CD8-positive, alpha-beta memory T cell (primary cell): ENCODE measurements around the gene MEMO1. TPM values are rescaled to one million over a fixed set of nuclear protein-coding genes. Genes with fewer than 3 reads are reported as not detected.
A peak's percentile ranks its signal among the peaks of the same experiment; 100 is the strongest.

Source experiments
- CTCF ChIA-PET: fragments of 350-600 bp; sonication (Branson Sonifier 250); formaldehyde crosslinking; loops from one replicate; lab custom pipeline; 2021; ENCODE audit warnings: antibody characterized with exemption; lab: Charles Lee
- POLR2A ChIA-PET: fragments of 350-600 bp; sonication (Branson Sonifier 250); formaldehyde crosslinking; loops from one replicate; lab custom pipeline; 2021; ENCODE audit warnings: antibody characterized with exemption; lab: Charles Lee
- DNase-seq, 5 donors: peaks; one replicate each; pipeline versions ENCODE4 v3.0.0 to v3.0.0-alpha.2; 2020 to 2022; ENCODE audit warnings: mixed read lengths in 1 of 5
- H3K27ac ChIP-seq: one replicate; pipeline ENCODE4 v1.7.0; 2013; ENCODE audit warnings: low read depth, mild to moderate bottlenecking, low read length, moderate library complexity
- H3K27me3 ChIP-seq: 2 replicates; pipeline ENCODE4 v1.7.0; 2013; ENCODE audit warnings: low read length, mild to moderate bottlenecking; ENCODE audit not compliant: insufficient read depth, poor library complexity, severe bottlenecking
- H3K36me3 ChIP-seq: 2 replicates; pipeline ENCODE4 v1.7.0; 2013; ENCODE audit warnings: mild to moderate bottlenecking, low read length, moderate library complexity; ENCODE audit not compliant: insufficient read depth
- H3K4me1 ChIP-seq: 2 replicates; pipeline ENCODE4 v1.7.0; 2013; ENCODE audit warnings: mild to moderate bottlenecking, low read length, moderate library complexity; ENCODE audit not compliant: insufficient read depth
- H3K4me3 ChIP-seq: 2 replicates; pipeline ENCODE4 v1.7.0; 2013; ENCODE audit warnings: mild to moderate bottlenecking, low read length
- H3K9me3 ChIP-seq: 2 replicates; pipeline ENCODE4 v1.7.0; 2013; ENCODE audit warnings: mild to moderate bottlenecking, low read length
- H3K27ac Mint-ChIP-seq, 8 donors: one replicate each; pipeline ENCODE4 v1.8.0; 2020 to 2021; ENCODE audit warnings: mixed read lengths in 8 of 8, mild to moderate bottlenecking in 6 of 8, inconsistent platforms in 3 of 8, moderate library complexity in 3 of 8
- H3K27me3 Mint-ChIP-seq, 2 donors: one replicate each; pipeline ENCODE4 v1.8.0; 2020 to 2021; ENCODE audit warnings: mixed read lengths in 2 of 2, mild to moderate bottlenecking in 1 of 2, moderate library complexity in 1 of 2
- H3K36me3 Mint-ChIP-seq, 3 donors: one replicate each; pipeline ENCODE4 v1.8.0; 2020 to 2021; ENCODE audit warnings: mixed read lengths in 3 of 3, inconsistent platforms in 1 of 3, mild to moderate bottlenecking in 1 of 3
- H3K4me1 Mint-ChIP-seq, 3 donors: one replicate each; pipeline ENCODE4 v1.8.0; 2020 to 2021; ENCODE audit warnings: mixed read lengths in 3 of 3, inconsistent platforms in 1 of 3, mild to moderate bottlenecking in 1 of 3
- H3K4me3 Mint-ChIP-seq, 7 donors: one replicate each; pipeline ENCODE4 v1.8.0; 2020 to 2021; ENCODE audit warnings: mixed read lengths in 7 of 7, mild to moderate bottlenecking in 6 of 7, moderate library complexity in 4 of 7, inconsistent platforms in 2 of 7
- H3K9me3 Mint-ChIP-seq, 5 donors: one replicate each; pipeline ENCODE4 v1.8.0; 2020 to 2022; ENCODE audit warnings: mixed read lengths in 5 of 5, mild to moderate bottlenecking in 3 of 5, moderate library complexity in 2 of 5, inconsistent platforms in 1 of 5
- polyA plus RNA-seq: library from polyadenylated mRNA; unstranded; fragments of 300-500 nt; fragmentation: Illumina TruSeq; gene quantifications from one replicate; pipeline ENCODE4 v1.2.3, GENCODE V29; 2021
- total RNA-seq, 2 experiments: library from RNA; stranded (reverse); gene quantifications; one replicate each; pipeline ENCODE4 v1.2.3, GENCODE V29; 2021

The MEMO1 gene
- total and polyA plus RNA-seq, 3 experiments from 2014 or later, result 27.7 to 78.6 (median 73.8) TPM

DNA sequence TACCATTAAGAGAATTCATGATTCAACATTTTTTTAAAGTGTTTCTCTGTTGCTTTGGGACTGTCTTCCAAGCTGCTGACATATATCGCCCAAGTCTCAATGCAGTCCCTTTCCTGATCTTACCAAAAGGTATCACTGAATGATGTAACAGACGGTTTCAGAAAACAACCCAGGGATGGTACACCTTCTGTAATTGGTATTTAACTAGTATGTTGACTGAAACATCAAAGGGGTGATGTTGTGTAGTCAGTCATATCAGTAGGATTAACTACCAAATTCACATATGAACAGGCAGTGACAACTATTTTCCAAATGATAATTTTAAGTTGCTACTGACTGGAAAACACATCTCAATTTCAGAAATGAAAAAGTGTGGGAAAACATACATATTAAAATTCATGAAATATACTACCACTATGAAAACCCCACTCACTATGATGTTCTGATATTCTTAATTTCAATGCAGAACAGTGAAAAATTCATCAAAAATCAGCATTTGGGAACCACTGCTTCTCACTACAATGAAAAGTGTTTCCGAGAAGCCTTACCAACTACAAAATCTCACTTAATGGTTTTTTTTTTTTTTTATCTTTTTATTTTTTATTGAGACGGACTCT lies 59.8 kb downstream of the MEMO1 start:
- Mint-ChIP-seq H3K9me3 (no peaks in the 10 kb centered on the region), H3K4me3 (no peak overlapping the region), H3K27ac (no peak overlapping the region), H3K27me3 (no peaks in the 10 kb centered on the region), H3K4me1 (peaks cover 34 to 48% (median 42%) of the 10 kb centered on the region in 3 donors), H3K36me3 (peaks cover 0 to 16% (median 0%) of the 10 kb centered on the region in 3 donors)
- Histone ChIP-seq H3K4me3 (no peak overlapping the region), H3K27ac (no peak overlapping the region), H3K36me3 (no peaks in the 10 kb centered on the region), H3K4me1 (no peaks in the 10 kb centered on the region), H3K27me3 (no peaks in the 10 kb centered on the region), H3K9me3 (no peaks in the 10 kb centered on the region)
- no peak for DNase-seq
- ChIA-PET CTCF (no interaction called here), POLR2A (no interaction called here)

DNA sequence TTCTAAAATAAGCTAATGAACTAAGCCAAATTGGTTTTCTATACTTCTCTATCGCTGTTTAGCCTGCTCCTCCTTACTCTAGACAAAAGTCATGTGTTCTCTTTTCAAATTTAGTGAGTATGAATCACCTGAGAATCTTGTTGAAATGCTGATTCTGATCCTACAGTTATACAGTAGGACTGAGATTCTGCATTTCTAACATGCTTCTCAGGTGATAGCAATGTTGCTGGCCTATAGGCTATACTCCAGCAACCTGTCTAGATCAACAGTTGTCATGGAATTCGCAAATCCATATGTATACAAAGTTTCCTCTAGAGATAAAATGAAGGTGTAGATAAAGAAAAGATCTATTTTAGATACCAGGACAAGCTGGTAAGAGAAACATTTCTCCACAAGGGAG lies 62.9 kb downstream of the MEMO1 start:
- H3K4me1 ChIP-seq, result peaks cover 4% of the 10 kb centered on the region
- Mint-ChIP-seq H3K36me3 (peaks cover 0 to 12% (median 0%) of the 10 kb centered on the region in 3 donors), H3K27ac (no peak overlapping the region), H3K4me3 (no peak overlapping the region), H3K4me1 (peaks cover 54 to 69% (median 69%) of the 10 kb centered on the region in 3 donors), H3K9me3 (no peaks in the 10 kb centered on the region), H3K27me3 (no peaks in the 10 kb centered on the region)
- DNase-seq, result no peak
- H3K27ac ChIP-seq, result no peak overlapping the region
- no peak overlapping the region for H3K4me3 ChIP-seq
- POLR2A ChIA-PET, result no interaction called here
- H3K36me3 ChIP-seq, result no peaks in the 10 kb centered on the region
- no peaks in the 10 kb centered on the region for H3K9me3 ChIP-seq
- CTCF ChIA-PET, result no interaction called here
- no peaks in the 10 kb centered on the region for H3K27me3 ChIP-seq

DNA sequence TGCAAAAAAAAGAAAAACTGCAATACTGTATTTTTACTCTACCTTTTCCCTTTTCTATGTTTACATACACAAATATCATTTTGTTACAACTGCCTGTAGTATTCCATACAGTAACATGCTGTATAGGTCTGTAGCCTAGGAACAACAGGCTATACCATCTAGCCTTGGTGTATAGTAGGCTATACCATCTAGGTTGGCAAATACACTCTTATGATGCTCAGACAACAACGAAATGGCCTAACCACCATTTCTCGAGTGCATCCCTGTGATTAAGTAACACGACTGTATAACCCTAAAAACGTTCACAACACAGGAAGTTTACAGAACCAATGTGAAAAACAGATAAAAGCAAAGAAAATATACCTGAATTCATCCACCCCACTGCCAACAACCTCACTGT lies 64.0 kb downstream of the MEMO1 start:
- Histone ChIP-seq H3K4me1 (peaks cover 4% of the 10 kb centered on the region), H3K9me3 (no peaks in the 10 kb centered on the region), H3K36me3 (peaks cover 3% of the 10 kb centered on the region), H3K27me3 (no peaks in the 10 kb centered on the region), H3K27ac (no peak overlapping the region), H3K4me3 (no peak overlapping the region)
- Mint-ChIP-seq H3K27me3 (no peaks in the 10 kb centered on the region), H3K9me3 (no peaks in the 10 kb centered on the region), H3K4me1 (peaks cover 54 to 68% (median 63%) of the 10 kb centered on the region in 3 donors), H3K36me3 (peaks cover 0 to 19% (median 0%) of the 10 kb centered on the region in 3 donors), H3K27ac (no peak overlapping the region), H3K4me3 (no peak overlapping the region)
- DNase-seq, result no peak
- POLR2A ChIA-PET, result no interaction called here
- CTCF ChIA-PET, result no interaction called here

DNA sequence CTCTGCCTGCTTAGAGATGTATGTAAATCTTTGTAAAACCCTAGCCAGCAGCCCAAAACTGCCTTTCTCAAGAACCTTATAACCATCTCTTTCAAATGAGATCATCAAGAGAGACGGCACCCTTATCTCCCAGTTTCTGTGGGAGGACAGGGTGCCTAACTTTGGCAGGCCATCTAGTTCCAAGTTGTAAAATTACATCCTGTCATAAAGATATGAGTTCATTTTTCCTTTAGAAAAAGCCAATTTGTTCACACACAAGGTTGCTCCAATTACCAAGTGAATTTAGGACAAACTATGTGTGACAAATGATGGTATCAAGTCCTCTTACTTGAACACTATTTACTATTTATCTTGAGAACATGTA lies 65.3 kb downstream of the MEMO1 start:
- no peaks in the 10 kb centered on the region for H3K9me3 Mint-ChIP-seq
- peaks cover 0 to 19% (median 0%) of the 10 kb centered on the region in 3 donors for H3K36me3 Mint-ChIP-seq
- no peak for DNase-seq
- ChIA-PET CTCF (no interaction called here), POLR2A (no interaction called here)
- H3K4me3 Mint-ChIP-seq, result no peak overlapping the region
- Histone ChIP-seq H3K27me3 (no peaks in the 10 kb centered on the region), H3K9me3 (no peaks in the 10 kb centered on the region), H3K27ac (no peak overlapping the region), H3K4me3 (no peak overlapping the region), H3K4me1 (peaks cover 4% of the 10 kb centered on the region), H3K36me3 (peaks cover 3% of the 10 kb centered on the region)
- peak overlapping the region in 1 of 8 donors; percentile 85 for H3K27ac Mint-ChIP-seq
- H3K27me3 Mint-ChIP-seq, result no peaks in the 10 kb centered on the region
- H3K4me1 Mint-ChIP-seq, result peaks cover 49 to 61% (median 55%) of the 10 kb centered on the region in 3 donors

DNA sequence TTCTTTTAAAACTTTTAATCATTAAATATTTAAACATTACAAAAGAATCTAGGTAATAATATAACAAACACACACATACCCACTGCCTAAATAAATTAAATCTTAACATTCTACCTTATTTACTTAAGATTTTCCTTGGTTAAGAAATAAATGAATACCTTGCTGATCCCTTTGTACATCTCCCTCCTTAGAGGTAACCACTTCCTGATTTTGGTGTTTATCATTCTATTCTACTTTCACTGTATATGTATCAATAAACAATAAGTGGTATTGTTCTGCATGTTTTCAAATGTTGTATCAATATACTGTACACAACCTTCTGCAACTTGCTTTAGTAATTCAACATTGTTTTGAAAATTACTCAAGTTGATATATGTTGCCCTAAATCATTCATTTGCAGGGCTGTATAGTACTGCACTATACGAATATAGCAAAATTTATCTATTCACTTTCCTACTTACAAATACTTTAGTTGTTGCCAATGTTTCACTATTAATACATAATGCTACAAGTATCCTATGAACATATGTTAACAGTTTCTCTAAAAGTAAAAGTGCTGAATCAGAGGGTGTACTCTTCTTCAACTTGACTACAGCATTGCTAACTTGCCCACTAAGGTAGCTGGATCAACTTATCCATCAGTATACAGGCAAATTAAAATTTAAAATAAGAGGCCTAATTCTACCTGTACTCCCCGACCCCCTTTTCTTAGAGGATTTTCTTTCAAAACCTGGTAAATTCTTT lies 65.8 kb downstream of the MEMO1 start:
- no peak overlapping the region for H3K4me3 ChIP-seq
- H3K27ac Mint-ChIP-seq, result peak overlapping the region in 1 of 8 donors; percentile 85
- ChIA-PET POLR2A (no interaction called here), CTCF (no interaction called here)
- peaks cover 3% of the 10 kb centered on the region for H3K36me3 ChIP-seq
- peaks cover 0 to 19% (median 0%) of the 10 kb centered on the region in 3 donors for H3K36me3 Mint-ChIP-seq
- no peak overlapping the region for H3K27ac ChIP-seq
- peaks cover 4% of the 10 kb centered on the region for H3K4me1 ChIP-seq
- H3K27me3 ChIP-seq, result no peaks in the 10 kb centered on the region
- H3K9me3 ChIP-seq, result no peaks in the 10 kb centered on the region
- DNase-seq, result no peak
- H3K4me3 Mint-ChIP-seq, result no peak overlapping the region
- no peaks in the 10 kb centered on the region for H3K27me3 Mint-ChIP-seq
- H3K9me3 Mint-ChIP-seq, result no peaks in the 10 kb centered on the region
- H3K4me1 Mint-ChIP-seq, result peaks cover 49 to 61% (median 55%) of the 10 kb centered on the region in 3 donors

DNA sequence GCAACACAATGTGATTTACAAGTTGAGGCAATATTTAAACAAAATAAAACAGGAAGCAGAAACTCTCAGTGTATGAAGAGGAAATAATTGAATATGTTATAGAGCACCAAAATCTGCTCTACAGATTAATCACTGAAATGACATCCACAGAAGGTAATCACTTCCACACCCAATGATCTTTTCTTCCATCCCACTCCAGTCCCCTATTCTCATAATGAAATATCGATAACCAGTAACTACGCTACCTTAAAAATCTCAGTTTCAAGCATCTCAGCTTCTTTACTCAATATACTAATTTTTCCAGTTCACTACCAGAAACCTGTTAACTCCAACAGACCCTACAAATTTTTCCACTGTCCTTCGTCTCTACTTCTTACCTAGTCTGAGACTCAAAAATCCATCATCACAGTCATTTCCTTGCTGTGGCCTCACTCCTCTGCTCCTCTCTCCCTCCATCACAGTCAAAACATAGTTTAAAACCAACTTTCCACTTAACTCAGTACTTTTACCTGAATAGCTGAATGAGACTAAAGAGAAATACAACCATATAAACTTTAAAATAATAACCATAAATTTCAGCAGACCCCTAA lies 67.1 kb downstream of the MEMO1 start:
- POLR2A ChIA-PET, result no interaction called here
- H3K27ac Mint-ChIP-seq, result peak overlapping the region in 3 of 8 donors; percentile 12 to 85 (median 22)

DNA sequence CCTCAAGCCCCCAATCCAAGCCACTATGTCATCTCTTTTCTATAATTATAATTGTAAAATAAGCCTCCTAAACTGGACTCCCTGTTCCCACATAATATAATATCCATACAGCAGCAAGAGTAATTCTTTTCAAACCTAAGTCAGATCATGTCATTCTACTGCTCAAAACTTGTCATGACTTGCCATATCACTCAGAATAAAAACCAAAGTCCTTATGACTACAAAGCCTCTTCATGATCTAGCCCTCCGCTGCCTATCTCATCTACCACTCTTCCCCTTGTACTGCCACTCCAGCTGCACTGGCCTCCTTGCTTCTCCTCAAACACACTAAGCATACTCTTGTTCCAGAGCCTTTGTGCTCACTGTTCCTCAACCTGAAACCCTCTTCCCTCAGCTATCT lies 69.9 kb downstream of the MEMO1 start:
- no peak overlapping the region for H3K27ac Mint-ChIP-seq
- no peaks in the 10 kb centered on the region for H3K9me3 Mint-ChIP-seq
- peaks cover 3% of the 10 kb centered on the region for H3K36me3 ChIP-seq
- ChIA-PET CTCF (no interaction called here), POLR2A (no interaction called here)
- H3K4me1 Mint-ChIP-seq, result peaks cover 26 to 37% (median 33%) of the 10 kb centered on the region in 3 donors
- no peak overlapping the region for H3K4me3 ChIP-seq
- H3K4me1 ChIP-seq, result peaks cover 4% of the 10 kb centered on the region
- H3K27ac ChIP-seq, result no peak overlapping the region
- DNase-seq, result no peak
- H3K36me3 Mint-ChIP-seq, result peaks cover 0 to 19% (median 0%) of the 10 kb centered on the region in 3 donors
- H3K4me3 Mint-ChIP-seq, result no peak overlapping the region
- H3K27me3 ChIP-seq, result no peaks in the 10 kb centered on the region
- no peaks in the 10 kb centered on the region for H3K27me3 Mint-ChIP-seq
- H3K9me3 ChIP-seq, result no peaks in the 10 kb centered on the region

More for the DNA sequence above, 67.1 kb downstream of the MEMO1 start:
- Mint-ChIP-seq H3K27me3 (no peaks in the 10 kb centered on the region), H3K36me3 (peaks cover 0 to 17% (median 0%) of the 10 kb centered on the region in 3 donors), H3K9me3 (no peaks in the 10 kb centered on the region), H3K4me1 (peaks cover 42 to 53% (median 47%) of the 10 kb centered on the region in 3 donors), H3K4me3 (peak overlapping the region in 1 of 7 donors; percentile 4)
- DNase-seq, result no peak
- peaks cover 3% of the 10 kb centered on the region for H3K36me3 ChIP-seq
- H3K9me3 ChIP-seq, result no peaks in the 10 kb centered on the region
- CTCF ChIA-PET, result no interaction called here
- no peak overlapping the region for H3K27ac ChIP-seq
- peaks cover 4% of the 10 kb centered on the region for H3K4me1 ChIP-seq
- H3K4me3 ChIP-seq, result no peak overlapping the region
- no peaks in the 10 kb centered on the region for H3K27me3 ChIP-seq

DNA sequence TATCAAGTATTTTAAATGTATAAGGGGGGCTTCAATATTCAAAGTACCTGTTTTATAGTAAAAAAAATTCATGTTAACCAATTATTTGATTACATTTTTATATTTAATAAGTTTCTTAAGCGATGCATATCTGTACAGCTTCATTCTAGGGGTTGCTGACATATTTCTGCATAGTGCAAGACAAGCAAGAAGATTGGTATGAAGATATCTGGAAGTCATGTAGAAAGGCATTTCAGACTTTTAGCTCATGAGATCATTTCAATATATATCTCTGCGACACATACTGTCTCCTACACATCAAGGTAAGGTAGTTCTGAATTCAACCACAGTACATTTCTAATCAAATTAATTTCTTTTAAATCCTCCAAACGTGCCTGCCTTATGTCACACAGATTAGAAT lies 73.1 kb downstream of the MEMO1 start:
- peaks cover 6% of the 10 kb centered on the region for H3K4me1 ChIP-seq
- CTCF ChIA-PET, result no interaction called here

More for the DNA sequence above, 73.1 kb downstream of the MEMO1 start:
- Mint-ChIP-seq H3K36me3 (peaks cover 0 to 10% (median 0%) of the 10 kb centered on the region in 3 donors), H3K27me3 (no peaks in the 10 kb centered on the region), H3K4me1 (peaks cover 3 to 17% (median 12%) of the 10 kb centered on the region in 3 donors), H3K9me3 (no peaks in the 10 kb centered on the region), H3K27ac (no peak overlapping the region), H3K4me3 (no peak overlapping the region)
- Histone ChIP-seq H3K9me3 (no peaks in the 10 kb centered on the region), H3K27ac (no peak overlapping the region), H3K27me3 (no peaks in the 10 kb centered on the region), H3K36me3 (peaks cover 3% of the 10 kb centered on the region), H3K4me3 (no peak overlapping the region)
- DNase-seq, result no peak
- POLR2A ChIA-PET, result no interaction called here
